Fibroblast of pulmonary artery (primary cell): ENCODE measurements around the gene ZDHHC13.

ENCODE experiments used
- DNase-seq: peaks from one replicate; pipeline ENCODE4 v3.0.0-alpha.2; 2010; ENCODE audit warnings: low read depth
- H3K4me3 ChIP-seq: replicated peaks from 2 replicates; pipeline ENCODE4 v1.5.1; 2011; ENCODE audit warnings: low read depth, mild to moderate bottlenecking, control low read depth, low read length, moderate library complexity
- TF ChIP-seq, protein P1 (sequence below): IDR thresholded peaks from 2 replicates; pipeline ENCODE4 v1.5.1; 2011; ENCODE audit warnings: mild to moderate bottlenecking, control low read depth, low read length, inconsistent platforms; ENCODE audit errors: missing control alignments

Gene ZDHHC13

DNA sequence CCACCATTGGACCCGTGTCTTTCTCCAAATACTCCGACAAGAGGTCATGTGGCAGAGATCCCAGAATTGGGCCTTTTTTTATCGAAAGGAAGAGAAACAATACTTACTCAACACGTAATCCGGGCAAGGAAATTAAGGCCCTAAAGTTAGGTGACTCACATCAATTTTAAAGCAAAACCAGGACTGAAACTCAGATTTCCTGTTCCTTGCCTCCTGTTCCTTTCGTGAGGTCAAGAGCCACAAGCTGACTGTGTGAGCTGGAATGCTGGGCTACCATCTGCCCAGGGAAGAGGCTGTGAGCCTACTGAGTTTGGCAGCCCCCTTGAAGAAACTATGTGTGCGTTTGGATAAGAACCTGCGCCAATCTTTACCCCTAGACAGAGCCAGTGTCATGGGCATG is 29.3 kb upstream of the ZDHHC13 start:
- DNase-seq, result peak; percentile 88
- TF ChIP-seq, protein P1, sequence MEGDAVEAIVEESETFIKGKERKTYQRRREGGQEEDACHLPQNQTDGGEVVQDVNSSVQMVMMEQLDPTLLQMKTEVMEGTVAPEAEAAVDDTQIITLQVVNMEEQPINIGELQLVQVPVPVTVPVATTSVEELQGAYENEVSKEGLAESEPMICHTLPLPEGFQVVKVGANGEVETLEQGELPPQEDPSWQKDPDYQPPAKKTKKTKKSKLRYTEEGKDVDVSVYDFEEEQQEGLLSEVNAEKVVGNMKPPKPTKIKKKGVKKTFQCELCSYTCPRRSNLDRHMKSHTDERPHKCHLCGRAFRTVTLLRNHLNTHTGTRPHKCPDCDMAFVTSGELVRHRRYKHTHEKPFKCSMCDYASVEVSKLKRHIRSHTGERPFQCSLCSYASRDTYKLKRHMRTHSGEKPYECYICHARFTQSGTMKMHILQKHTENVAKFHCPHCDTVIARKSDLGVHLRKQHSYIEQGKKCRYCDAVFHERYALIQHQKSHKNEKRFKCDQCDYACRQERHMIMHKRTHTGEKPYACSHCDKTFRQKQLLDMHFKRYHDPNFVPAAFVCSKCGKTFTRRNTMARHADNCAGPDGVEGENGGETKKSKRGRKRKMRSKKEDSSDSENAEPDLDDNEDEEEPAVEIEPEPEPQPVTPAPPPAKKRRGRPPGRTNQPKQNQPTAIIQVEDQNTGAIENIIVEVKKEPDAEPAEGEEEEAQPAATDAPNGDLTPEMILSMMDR, result no peak

DNA sequence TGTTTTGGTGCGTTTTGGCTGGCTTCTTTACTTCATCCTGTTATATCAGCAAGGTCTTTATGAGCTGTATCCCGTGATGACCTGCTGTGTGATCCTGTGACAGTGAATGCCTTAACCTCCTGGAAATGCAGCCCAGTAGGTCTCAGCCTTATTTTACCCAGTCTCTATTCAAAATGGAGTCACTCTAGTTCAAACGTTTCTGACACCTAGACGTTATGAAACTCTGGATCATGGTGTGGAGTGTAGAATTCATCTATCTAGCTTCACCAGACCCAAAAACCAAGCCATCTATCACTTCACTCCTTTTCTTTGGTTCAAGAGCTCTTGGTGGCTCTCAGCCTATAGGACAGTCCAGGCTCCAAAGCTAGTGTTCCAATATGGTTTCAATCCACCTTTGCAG is 28.2 kb upstream of the ZDHHC13 start:
- H3K4me3 ChIP-seq, result no peak overlapping the region
- TF ChIP-seq, protein P1, result no peak
- no peak for DNase-seq

More for the DNA sequence above, 29.3 kb upstream of the ZDHHC13 start:
- H3K4me3 ChIP-seq, result no peak overlapping the region

DNA sequence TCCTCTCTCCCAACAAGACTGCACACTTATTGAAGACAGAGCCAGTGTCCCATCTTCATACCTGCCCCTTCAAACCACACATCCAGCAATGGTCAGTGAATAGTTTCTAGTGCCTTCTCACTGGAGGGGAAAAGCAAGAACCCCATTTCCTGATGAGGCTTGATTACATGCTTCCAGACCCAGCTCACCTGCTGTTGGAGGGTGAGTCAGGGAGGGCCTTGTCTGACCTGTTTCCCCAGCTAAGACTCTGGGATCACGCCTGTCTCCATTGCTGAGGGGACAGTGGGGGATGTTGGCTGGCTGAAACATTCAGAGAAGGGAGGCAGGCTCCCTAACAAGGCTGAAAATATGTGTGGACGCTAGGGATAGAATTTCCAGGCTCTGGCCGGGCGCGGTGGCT is 27.5 kb upstream of the ZDHHC13 start:
- TF ChIP-seq, protein P1, result no peak
- no peak overlapping the region for H3K4me3 ChIP-seq
- DNase-seq, result no peak

DNA sequence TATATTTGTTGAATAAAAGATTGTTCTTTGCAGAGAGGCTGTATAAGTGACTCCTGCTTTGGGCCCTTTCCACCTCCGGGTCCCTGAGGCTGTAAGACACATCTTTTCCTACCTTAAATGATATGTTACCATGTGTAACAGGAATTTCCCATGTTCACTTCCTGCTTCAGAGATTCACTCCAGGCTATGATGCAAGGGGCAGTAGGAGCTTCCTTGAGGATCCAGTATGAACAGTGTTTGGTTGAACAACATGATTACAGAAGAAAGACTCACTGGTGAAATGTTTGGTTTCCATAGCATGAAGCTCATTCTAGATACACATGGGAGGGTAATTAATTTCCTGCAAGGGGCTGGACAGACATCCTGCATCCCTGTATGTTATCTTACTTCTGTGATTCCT is 25.6 kb upstream of the ZDHHC13 start:
- TF ChIP-seq, protein P1, result no peak
- H3K4me3 ChIP-seq, result no peak overlapping the region
- DNase-seq, result peak; percentile 46

DNA sequence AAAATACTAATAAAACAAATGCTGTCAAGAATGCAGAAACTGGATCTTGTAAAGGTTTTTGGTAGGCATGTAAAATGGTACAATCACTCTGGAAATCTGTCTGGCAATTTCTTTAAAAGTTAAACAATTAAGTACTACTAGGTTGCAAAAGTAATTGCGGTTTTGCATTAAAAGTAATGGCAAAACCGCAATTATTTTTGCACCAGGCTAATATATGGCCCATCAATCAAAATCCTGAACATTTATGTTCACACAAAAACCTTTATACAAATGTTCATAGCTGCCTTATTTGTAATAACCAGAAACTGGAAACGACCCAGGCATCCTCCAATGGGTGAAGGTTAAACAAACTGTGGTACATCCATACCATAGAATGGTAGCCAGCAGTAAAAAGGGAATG is 24.6 kb upstream of the ZDHHC13 start:
- no peak for DNase-seq
- no peak overlapping the region for H3K4me3 ChIP-seq
- TF ChIP-seq, protein P1, result no peak

DNA sequence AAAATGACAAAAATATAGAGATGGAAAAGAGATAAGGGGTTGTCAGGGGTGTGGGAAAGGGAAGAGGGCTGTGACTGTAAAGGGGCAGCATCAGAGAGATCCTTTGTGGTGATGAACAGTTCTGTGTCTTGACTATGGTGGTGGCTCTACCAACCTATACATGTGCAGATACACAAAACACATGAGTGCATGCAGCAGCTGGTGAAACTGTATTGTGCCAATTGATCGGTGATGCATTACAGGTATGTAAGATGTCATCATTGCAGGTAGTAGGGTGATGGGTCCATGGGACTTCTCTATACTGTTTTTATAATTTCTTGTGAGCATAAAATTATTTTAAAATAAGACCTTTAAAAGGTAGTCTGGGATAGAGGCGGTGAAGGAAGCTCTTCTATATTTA is 24.1 kb upstream of the ZDHHC13 start:
- DNase-seq, result no peak
- H3K4me3 ChIP-seq, result no peak overlapping the region
- TF ChIP-seq, protein P1, result no peak

DNA sequence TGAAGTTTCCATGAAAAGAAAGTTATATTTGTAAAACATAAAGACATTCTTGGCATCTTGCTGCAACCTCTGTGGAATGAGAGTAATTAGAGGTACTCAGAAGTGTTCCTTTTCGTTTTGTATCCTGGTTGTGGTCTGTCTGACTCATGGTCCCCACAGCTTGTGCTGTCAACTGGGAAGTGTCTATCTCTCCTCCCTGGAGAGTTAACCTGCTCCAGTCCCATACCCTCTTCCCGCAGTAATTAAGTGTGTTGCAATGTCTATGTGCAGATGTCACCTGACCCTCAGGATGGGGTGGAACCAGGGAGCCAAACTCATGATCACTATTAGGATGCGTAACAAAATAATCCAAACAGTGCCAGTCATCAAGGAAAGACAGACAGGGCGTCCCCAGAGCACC is 23.0 kb upstream of the ZDHHC13 start:
- DNase-seq, result peak; percentile 13
- H3K4me3 ChIP-seq, result no peak overlapping the region
- TF ChIP-seq, protein P1, result no peak
